ENCODE data around the gene IDE.
"Not testable (repeated sequence)": the region's sequence is repeated elsewhere in the genome, so short reads cannot be mapped to it uniquely, and the experiment has no call there.

DNA sequence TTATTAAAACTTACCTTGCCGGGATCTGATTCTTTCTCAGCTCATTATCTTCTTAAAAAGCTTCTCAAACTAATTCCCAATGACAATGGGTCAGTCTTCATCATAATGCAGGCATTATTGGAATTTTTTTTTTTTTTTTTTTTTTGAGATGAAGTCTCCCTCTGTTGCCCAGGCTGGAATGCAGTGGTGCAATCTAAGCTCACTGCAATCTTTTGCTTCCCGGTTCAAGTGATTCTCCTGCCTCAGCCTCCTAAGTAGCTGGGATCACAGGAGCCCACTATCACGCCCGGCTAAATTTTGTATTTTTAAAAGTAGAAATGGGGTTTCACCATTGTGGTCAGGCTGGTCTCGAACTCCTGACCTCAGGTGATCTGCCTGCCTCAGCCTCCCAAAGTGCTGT lies 137.8 kb downstream of the IDE start:
- TF ChIP-seq, protein P1, sequence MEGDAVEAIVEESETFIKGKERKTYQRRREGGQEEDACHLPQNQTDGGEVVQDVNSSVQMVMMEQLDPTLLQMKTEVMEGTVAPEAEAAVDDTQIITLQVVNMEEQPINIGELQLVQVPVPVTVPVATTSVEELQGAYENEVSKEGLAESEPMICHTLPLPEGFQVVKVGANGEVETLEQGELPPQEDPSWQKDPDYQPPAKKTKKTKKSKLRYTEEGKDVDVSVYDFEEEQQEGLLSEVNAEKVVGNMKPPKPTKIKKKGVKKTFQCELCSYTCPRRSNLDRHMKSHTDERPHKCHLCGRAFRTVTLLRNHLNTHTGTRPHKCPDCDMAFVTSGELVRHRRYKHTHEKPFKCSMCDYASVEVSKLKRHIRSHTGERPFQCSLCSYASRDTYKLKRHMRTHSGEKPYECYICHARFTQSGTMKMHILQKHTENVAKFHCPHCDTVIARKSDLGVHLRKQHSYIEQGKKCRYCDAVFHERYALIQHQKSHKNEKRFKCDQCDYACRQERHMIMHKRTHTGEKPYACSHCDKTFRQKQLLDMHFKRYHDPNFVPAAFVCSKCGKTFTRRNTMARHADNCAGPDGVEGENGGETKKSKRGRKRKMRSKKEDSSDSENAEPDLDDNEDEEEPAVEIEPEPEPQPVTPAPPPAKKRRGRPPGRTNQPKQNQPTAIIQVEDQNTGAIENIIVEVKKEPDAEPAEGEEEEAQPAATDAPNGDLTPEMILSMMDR (conservative IDR thresholded peaks at IDR 0.05 in 1 of 2, IDR thresholded peaks at IDR 0.05 in 1 of 2; ENCODE audit: extremely low read depth in 1 of 2, insufficient read depth in 1 of 2, low read depth in 1 of 2, low read length in 2 of 2) = not testable (repeated sequence)
- not testable (repeated sequence) for TF ChIP-seq EZH2 (IDR thresholded peaks at IDR 0.05; ENCODE audit: borderline replicate concordance, low read length)
